SH-SY5Y (cell line): ENCODE results near the gene NPLOC4.

Experiments
- GATA2 ChIP-seq: IDR thresholded peaks from 2 replicates; pipeline ENCODE4 v1.6.1; 2011; ENCODE audit warnings: mild to moderate bottlenecking, low read depth, low read length
- GATA3 ChIP-seq: IDR thresholded peaks from 2 replicates; pipeline ENCODE4 v1.6.1; 2011; ENCODE audit warnings: low read depth, mild to moderate bottlenecking, low read length, moderate library complexity

- TF ChIP-seq GATA2, result no peak
- TF ChIP-seq GATA3, result no peak
Measured at GRCh38 chr17:81608082-81608481, 28.8 kb downstream of the NPLOC4 start.
